ENCODE results near the gene ZMIZ1.

Gene ZMIZ1

GRCh38 chr10:79188154-79188965, 119.6 kb downstream of the ZMIZ1 start:
- no peak for DNase-seq (ENCODE audit: low read depth in 2 of 2)

- no peak for DNase-seq (ENCODE audit: low read depth in 2 of 2)
These were observed 120.4 kb downstream of the ZMIZ1 start for GRCh38 chr10:79189181-79189580.

- DNase-seq (ENCODE audit: low read depth in 2 of 2), result no peak
These were observed 121.2 kb downstream of the ZMIZ1 start for GRCh38 chr10:79189853-79190435.

- no peak for DNase-seq (ENCODE audit: low read depth in 2 of 2)
These were observed 122.0 kb downstream of the ZMIZ1 start for GRCh38 chr10:79190740-79191261.

GRCh38 chr10:79191951-79192676, 123.3 kb downstream of the ZMIZ1 start:
- DNase-seq (ENCODE audit: low read depth in 2 of 2), result no peak

GRCh38 chr10:79192677-79193003, 123.9 kb downstream of the ZMIZ1 start:
- DNase-seq (ENCODE audit: low read depth in 2 of 2), result no peak

GRCh38 chr10:79193694-79194382, 125.1 kb downstream of the ZMIZ1 start:
- no peak for DNase-seq (ENCODE audit: low read depth in 2 of 2)

- peak; percentile 50 to 53 for DNase-seq (ENCODE audit: low read depth in 2 of 2)
These were observed 126.5 kb downstream of the ZMIZ1 start for GRCh38 chr10:79195091-79195923.

- DNase-seq (ENCODE audit: low read depth in 2 of 2), result peak; percentile 49 to 61
These were observed 128.0 kb downstream of the ZMIZ1 start for GRCh38 chr10:79196470-79197461.

GRCh38 chr10:79197558-79197957, 128.8 kb downstream of the ZMIZ1 start:
- no peak for DNase-seq (ENCODE audit: low read depth in 2 of 2)

- DNase-seq (ENCODE audit: low read depth in 2 of 2), result no peak
These were observed 131.6 kb downstream of the ZMIZ1 start for GRCh38 chr10:79200346-79200745.

GRCh38 chr10:79201706-79202105, 132.9 kb downstream of the ZMIZ1 start:
- no peak for DNase-seq (ENCODE audit: low read depth in 2 of 2)

GRCh38 chr10:79202188-79203013, 133.6 kb downstream of the ZMIZ1 start:
- DNase-seq (ENCODE audit: low read depth in 2 of 2), result no peak

GRCh38 chr10:79203014-79203644, 134.4 kb downstream of the ZMIZ1 start:
- no peak for DNase-seq (ENCODE audit: low read depth in 2 of 2)

- no peak for DNase-seq (ENCODE audit: low read depth in 2 of 2)
These were observed 135.1 kb downstream of the ZMIZ1 start for GRCh38 chr10:79203833-79204232.

- DNase-seq (ENCODE audit: low read depth in 2 of 2), result no peak
These were observed 137.7 kb downstream of the ZMIZ1 start for GRCh38 chr10:79206300-79207095.

GRCh38 chr10:79207096-79207357, 138.3 kb downstream of the ZMIZ1 start:
- no peak for DNase-seq (ENCODE audit: low read depth in 2 of 2)

GRCh38 chr10:79207726-79208125, 139.0 kb downstream of the ZMIZ1 start:
- no peak for DNase-seq (ENCODE audit: low read depth in 2 of 2)
